ENCODE measurements around the gene SHC2. TPM values are rescaled to one million over a fixed set of nuclear protein-coding genes. Genes with fewer than 3 reads are reported as not detected.
A peak's percentile ranks its signal among the peaks of the same experiment; 100 is the strongest.

Gene SHC2
- total and polyA plus RNA-seq, 9 of the 15 experiments (the other 6 are each of a cell fraction or from before 2014, with no cell fraction given): 0.14 to 0.36 (median 0.17) TPM; not detected in 5

- FAIRE-seq: no peak
- TF ChIP-seq CTCF (IDR thresholded peaks at IDR 0.05 in 2 of 3, conservative IDR thresholded peaks at IDR 0.05 in 1 of 3; ENCODE audit: insufficient read depth in 2 of 3, low read depth in 1 of 3, low read length in 3 of 3) (peak in 2 of 3 experiments; percentile 2 to 14; a peak in 1 of 6 replicates), KAT2B (IDR thresholded peaks at IDR 0.05; ENCODE audit: low read depth, low read length) (no peak)
- in situ Hi-C loops (cut with MboI): no loop called here
Measured at GRCh38 chr19:377801-378581, 82.8 kb downstream of the SHC2 start.

More at GRCh38 chr19:377801-378581, 82.8 kb downstream of the SHC2 start:
- Histone ChIP-seq H3K9ac (ENCODE audit: insufficient read depth in 1 of 2, low read depth in 2 of 2, low read length in 2 of 2) (peak overlapping the region in 1 of 2 experiments; percentile 52; a peak in 1 of 4 replicates), H4K20me1 (replicated peaks; ENCODE audit: control insufficient read depth, insufficient read depth, low read length) (no peaks in the 10 kb centered on the region; the same call in 1 of the 2 replicates), H3K9me1 (ENCODE audit: control insufficient read depth, insufficient read depth, low read length) (no peaks in the 10 kb centered on the region), H3K4me2 (ENCODE audit: insufficient read depth, low read length) (no peak overlapping the region), H3K27ac (ENCODE audit: extremely low read depth, low read depth, low read length) (no peak overlapping the region), H3K36me3 (ENCODE audit: control insufficient read depth, insufficient read depth, low read length) (no peaks in the 10 kb centered on the region), H3K9me3 (replicated peaks; ENCODE audit: control insufficient read depth, insufficient read depth, low read depth, low read length) (no peaks in the 10 kb centered on the region), H3K27me3 (ENCODE audit: control insufficient read depth in 2 of 2, insufficient read depth in 2 of 2, low read length in 2 of 2) (peaks cover 26 to 53% of the 10 kb centered on the region in 2 experiments), H3K4me1 (replicated peaks in 1 of 2; ENCODE audit: control insufficient read depth in 2 of 2, insufficient read depth in 2 of 2, low read length in 2 of 2) (peaks cover 4 to 41% of the 10 kb centered on the region in 2 experiments; a peak in 4 of 5 replicates), H2AFZ (ENCODE audit: low read depth, low read length) (no peak overlapping the region), H3K79me2 (ENCODE audit: control insufficient read depth, insufficient read depth, low read length) (no peaks in the 10 kb centered on the region), H3K4me3 (no peak overlapping the region)
- ATAC-seq (peak; percentile 59), DNase-seq (ENCODE audit: extremely low read depth in 1 of 4, low spot score in 3 of 4) (no peak)
- WGBS (ENCODE audit: insufficient coverage, low coverage, missing lambda C conversion rate): 14% methylated on average over 37 of the region's 38 CpGs
- intact Hi-C loops (cut with micrococcal nuclease): no loop called here
- no TSS peak for BruUV-seq (replicated peaks)
- POLR2A ChIA-PET: interaction anchor here (0.6 kb wide), 1 partner anchor 14 kb away, joined by 3 read pairs; no protein-coding TSS in a partner anchor
- CTCF ChIA-PET (ENCODE audit: low intra/inter-chr PET ratio): no interaction called here

Data from K562 (cell line).